Colonic mucosa (tissue), 4 donors: ENCODE data around the gene DNAJA2. TPM values are rescaled to one million over a fixed set of nuclear protein-coding genes. Genes with fewer than 3 reads are reported as not detected.
"Not testable (repeated sequence)": the region's sequence is repeated elsewhere in the genome, so short reads cannot be mapped to it uniquely, and the experiment has no call there.

ENCODE experiments used
- DNase-seq: peaks from one replicate; pipeline ENCODE4 v3.0.0-alpha.2; 2020
- H3K27ac ChIP-seq: fragments of 200-600 bp; one replicate; pipeline ENCODE4 v1.8.0; 2021
- H3K27me3 ChIP-seq: fragments of 200-600 bp; one replicate; pipeline ENCODE4 v1.8.0; 2021
- H3K36me3 ChIP-seq: fragments of 200-600 bp; one replicate; pipeline ENCODE4 v1.8.0; 2021
- H3K4me1 ChIP-seq: fragments of 200-600 bp; one replicate; pipeline ENCODE4 v1.8.0; 2021; ENCODE audit warnings: mild to moderate bottlenecking
- H3K4me3 ChIP-seq: fragments of 200-600 bp; one replicate; pipeline ENCODE4 v1.8.0; 2021
- H3K9ac ChIP-seq, 2 donors: one replicate each; pipeline ENCODE4 v1.7.0; 2013; ENCODE audit warnings: control low read depth in 2 of 2, low read depth in 2 of 2, low read length in 2 of 2
- H3K9me3 ChIP-seq: fragments of 200-600 bp; one replicate; pipeline ENCODE4 v1.8.0; 2021
- CTCF ChIP-seq: fragments of 200-600 bp; IDR thresholded peaks from one replicate; pipeline ENCODE4 v1.8.0; 2022; ENCODE audit warnings: antibody characterized with exemption, mild to moderate bottlenecking
- intact Hi-C: fragments of 100-400 bp; cut with DNase I; formaldehyde crosslinking; loops from one replicate; pipeline ENCODE4 v1.14.1; 2022
- total RNA-seq, 2 donors: library from RNA; stranded (reverse); fragmentation: NEBNext Ultra II Directional in 1 of 2; extraction: Animal tissue kit (Norgen Biotek cat#: 25700) in 1 of 2; gene quantifications; one replicate each; pipeline ENCODE4 v1.2.1, GENCODE V29; 2021
- donor health status: healthy.
- donor health status: DM: no; HTN: no; CAD: no.
- donor health status: DM: no; HTN: no; CAD: no.

DNAJA2 gene
- total RNA-seq, 2 donors from 2014 or later: 58.2 to 70.4 TPM

- TF ChIP-seq CTCF: no peak
- Histone ChIP-seq H3K36me3 (no peaks in the 10 kb centered on the region), H3K27me3 (no peaks in the 10 kb centered on the region), H3K4me3 (no peak overlapping the region), H3K4me1 (no peaks in the 10 kb centered on the region), H3K9ac (no peak overlapping the region), H3K27ac (no peak overlapping the region), H3K9me3 (no peaks in the 10 kb centered on the region)
- intact Hi-C loops: no loop called here
- no peak for DNase-seq
Measured at GRCh38 chr16:47013910-47014309, 40.4 kb upstream of the DNAJA2 start.

GRCh38 chr16:47013172-47013571, 39.7 kb upstream of the DNAJA2 start:
- no peak overlapping the region for H3K9ac ChIP-seq
- no peak overlapping the region for H3K4me3 ChIP-seq
- no peaks in the 10 kb centered on the region for H3K4me1 ChIP-seq
- intact Hi-C loops: no loop called here
- DNase-seq: no peak
- no peak overlapping the region for H3K27ac ChIP-seq
- no peaks in the 10 kb centered on the region for H3K36me3 ChIP-seq
- no peaks in the 10 kb centered on the region for H3K9me3 ChIP-seq
- no peaks in the 10 kb centered on the region for H3K27me3 ChIP-seq
- no peak for TF ChIP-seq CTCF

- H3K27me3 ChIP-seq, DNase-seq, H3K27ac ChIP-seq, H3K9me3 ChIP-seq, H3K9ac ChIP-seq, intact Hi-C loops, H3K36me3 ChIP-seq, H3K4me3 ChIP-seq, H3K4me1 ChIP-seq: not testable (repeated sequence)
Measured at GRCh38 chr16:47010812-47011211, 37.3 kb upstream of the DNAJA2 start.

GRCh38 chr16:47008612-47009011, 35.1 kb upstream of the DNAJA2 start:
- H3K27me3 ChIP-seq: no peaks in the 10 kb centered on the region
- H3K27ac ChIP-seq: no peak overlapping the region
- DNase-seq: no peak
- H3K4me1 ChIP-seq: no peaks in the 10 kb centered on the region
- no peak for TF ChIP-seq CTCF
- H3K9me3 ChIP-seq: no peaks in the 10 kb centered on the region
- no peak overlapping the region for H3K4me3 ChIP-seq
- H3K9ac ChIP-seq: no peak overlapping the region
- H3K36me3 ChIP-seq: no peaks in the 10 kb centered on the region
- intact Hi-C loops: no loop called here

GRCh38 chr16:47008174-47008573, 34.7 kb upstream of the DNAJA2 start:
- H3K4me1 ChIP-seq: no peaks in the 10 kb centered on the region
- TF ChIP-seq CTCF: no peak
- intact Hi-C loops: no loop called here
- no peak overlapping the region for H3K4me3 ChIP-seq
- no peaks in the 10 kb centered on the region for H3K27me3 ChIP-seq
- no peaks in the 10 kb centered on the region for H3K9me3 ChIP-seq
- H3K27ac ChIP-seq: no peak overlapping the region
- H3K9ac ChIP-seq: no peak overlapping the region
- no peaks in the 10 kb centered on the region for H3K36me3 ChIP-seq
- no peak for DNase-seq

GRCh38 chr16:47004652-47005051, 31.2 kb upstream of the DNAJA2 start:
- Histone ChIP-seq H3K4me3 (no peak overlapping the region), H3K27ac (no peak overlapping the region), H3K9ac (no peak overlapping the region), H3K27me3 (no peaks in the 10 kb centered on the region), H3K4me1 (no peaks in the 10 kb centered on the region), H3K9me3 (no peaks in the 10 kb centered on the region), H3K36me3 (no peaks in the 10 kb centered on the region)
- DNase-seq: no peak
- no peak for TF ChIP-seq CTCF
- intact Hi-C loops: no loop called here

GRCh38 chr16:47000066-47000465, 26.6 kb upstream of the DNAJA2 start:
- H3K36me3 ChIP-seq, H3K4me3 ChIP-seq, H3K4me1 ChIP-seq, H3K9ac ChIP-seq, H3K27ac ChIP-seq, intact Hi-C loops, H3K27me3 ChIP-seq, DNase-seq, H3K9me3 ChIP-seq: not testable (repeated sequence)
